HepG2 (cell line): ENCODE measurements around the gene GHR.

Experiments used
- BRCA1 ChIP-seq: sonication (generic); formaldehyde crosslinking; IDR thresholded peaks from 2 replicates; pipeline ENCODE4 v1.4.0; 2020; ENCODE audit warnings: missing genetic modification reagents
- CTCF ChIP-seq: sonication (generic); formaldehyde crosslinking; IDR thresholded peaks from 2 replicates; pipeline ENCODE4 v1.5.0; 2020; ENCODE audit warnings: mild to moderate bottlenecking, missing genetic modification reagents, moderate library complexity
- EZH2 ChIP-seq: conservative IDR thresholded peaks from 2 replicates; pipeline ENCODE4 v1.6.1; 2012; ENCODE audit warnings: mild to moderate bottlenecking, low read depth, low read length, moderate library complexity
- JUNB ChIP-seq: sonication (generic); formaldehyde crosslinking; IDR thresholded peaks from 2 replicates; pipeline ENCODE4 v1.8.0; 2022; ENCODE audit warnings: missing genetic modification reagents, mild to moderate bottlenecking, borderline replicate concordance
- PCBP1 ChIP-seq: fragments of 200-400 bp; formaldehyde crosslinking; IDR thresholded peaks from 2 replicates; pipeline ENCODE4 v1.6.1; 2017; ENCODE audit warnings: mild to moderate bottlenecking, low read depth, low read length, borderline replicate concordance
- TCF12 ChIP-seq, 2 experiments: fragments of 450-650 bp in 1 of 2; sonication (generic) in 1 of 2; formaldehyde crosslinking in 1 of 2; IDR thresholded peaks; 2 replicates each; pipeline versions ENCODE4 v1.6.1 to v1.8.0; 2017 to 2022; ENCODE audit warnings: antibody characterized with exemption in 1 of 2, mild to moderate bottlenecking in 1 of 2, missing genetic modification reagents in 1 of 2, moderate library complexity in 1 of 2
- ZC3H4 ChIP-seq: sonication (generic); formaldehyde crosslinking; IDR thresholded peaks from 2 replicates; pipeline ENCODE4 v1.4.0; 2020; ENCODE audit warnings: missing genetic modification reagents, borderline replicate concordance
- ZNF549 ChIP-seq: sonication (generic); formaldehyde crosslinking; IDR thresholded peaks from 2 replicates; pipeline ENCODE4 v1.5.0; 2020; ENCODE audit warnings: missing genetic modification reagents

- no peak for TF ChIP-seq EZH2
- no peak for TF ChIP-seq ZC3H4 (CRISPR knock-in tag)
- no peak for TF ChIP-seq ZNF549 (CRISPR knock-in tag)
- TF ChIP-seq PCBP1: no peak
- no peak for TF ChIP-seq JUNB
- no peak for TF ChIP-seq BRCA1 (CRISPR knock-in tag)
- no peak for TF ChIP-seq TCF12 (IDR thresholded peaks at IDR 0.05)
- TF ChIP-seq TCF12 (CRISPR knock-in tag; IDR thresholded peaks at IDR 0.05): no peak
- TF ChIP-seq CTCF (CRISPR knock-in tag): no peak
These were observed 30.3 kb upstream of the GHR start for GRCh38 chr5:42392917-42393316.
